Adrenal gland (tissue), 12 donors: ENCODE data around the gene HAVCR1. TPM values are rescaled to one million over a fixed set of nuclear protein-coding genes. Genes with fewer than 3 reads are reported as not detected.

Experiments used
- DNase-seq, 7 donors: peaks; one replicate each; pipeline ENCODE4 v3.0.0-alpha.2; 2019 to 2020
- H3K27ac ChIP-seq, 5 donors: fragments of 200-600 bp; sonication (generic) in 4 of 5; 1 replicate in 3 of 5; 2 replicates in 2 of 5; pipeline versions ENCODE4 v1.5.1 to v1.8.0; 2016 to 2020; ENCODE audit warnings: mild to moderate bottlenecking in 1 of 5
- H3K27me3 ChIP-seq: fragments of 200-600 bp; 2 replicates; pipeline ENCODE4 v1.8.0; 2021
- H3K36me3 ChIP-seq, 2 donors: fragments of 200-600 bp; replicated peaks in 1 of 2; 1 replicate in 1 of 2; 2 replicates in 1 of 2; pipeline versions ENCODE4 v1.5.1 to v1.8.0; 2018 to 2022
- H3K4me1 ChIP-seq, 2 donors: fragments of 200-600 bp; replicated peaks in 1 of 2; 1 replicate in 1 of 2; 2 replicates in 1 of 2; pipeline versions ENCODE4 v1.5.1 to v1.8.0; 2018 to 2021
- H3K4me3 ChIP-seq, 4 donors: fragments of 200-600 bp; sonication (generic) in 3 of 4; one replicate each; pipeline ENCODE4 v1.5.1; 2016 to 2018
- H3K9me3 ChIP-seq, 3 donors: fragments of 200-600 bp; sonication (generic) in 1 of 3; replicated peaks in 1 of 3; 1 replicate in 2 of 3; 2 replicates in 1 of 3; pipeline versions ENCODE4 v1.5.1 to v1.8.0; 2016 to 2021
- CTCF ChIP-seq, 6 experiments: fragments of 450-650 bp in 4 of 6; fragments of 200-600 bp in 2 of 6; sonication (generic) in 1 of 6; IDR thresholded peaks; 1 replicate in 5 of 6; 2 replicates in 1 of 6; pipeline versions ENCODE4 v1.5.1 to v1.8.0; 2016 to 2021; ENCODE audit warnings: antibody characterized with exemption in 6 of 6, mild to moderate bottlenecking in 2 of 6, moderate library complexity in 1 of 6
- POLR2A ChIP-seq, 2 donors: fragments of 450-650 bp; IDR thresholded peaks; one replicate each; pipeline ENCODE4 v1.6.1; 2017; ENCODE audit warnings: antibody characterized with exemption in 2 of 2, mild to moderate bottlenecking in 2 of 2, moderate library complexity in 1 of 2
- WGBS, 4 donors: extraction: QIAGEN DNeasy Blood & Tissue Kit in 2 of 4; methylation state at CpG; one replicate each; pipeline versions ENCODE4 v1.1.5 to v1.1.7; 2013 to 2017; 5-methylcytosine and 5-hydroxymethylcytosine counted together
- intact Hi-C, 2 donors: fragments of 100-400 bp; cut with DNase I; formaldehyde crosslinking; loops; one replicate each; pipeline versions ENCODE4 v1.14.1 to v1.15.0; 2022 to 2023
- polyA plus RNA-seq, 3 donors: library from polyadenylated mRNA; stranded (reverse); fragments of 200-250 nt in 2 of 3; fragments of 350-450 nt in 1 of 3; fragmentation: Illumina TruSeq in 1 of 3; extraction: RNeasy Lipid Tissue Mini Kit (QIAGEN cat#74804) in 1 of 3; gene quantifications; one replicate each; pipeline ENCODE4 v1.2.3, GENCODE V29; 2013 to 2014
- total RNA-seq, 9 donors: library from RNA; depleted of rRNA in 4 of 9; stranded (reverse); fragments of >200 nt in 4 of 9; fragments of 120-200 nt in 1 of 9; fragmentation: NEBNext Ultra II Directional in 1 of 9; extraction: Animal tissue kit (Norgen Biotek cat#: 25700) in 1 of 9; gene quantifications; one replicate each; pipeline versions ENCODE4 v1.1.0 to v1.2.4, GENCODE V29; 2013 to 2023
- donor health status: healthy with polysubstance abuse.
- donor health status: Bipolar disorder and iron deficiency.
- donor health status: DM: yes; HTN: yes; CAD: no.
- donor health status: DM: no; HTN: no; CAD: no.
- donor health status: DM: no; HTN: no; CAD: no.
- donor health status: DM: yes; HTN: yes; CAD: no.

HAVCR1 gene
- total and polyA plus RNA-seq, 12 donors = 0.07 to 0.33 TPM; not detected in 10

GRCh38 chr5:157068785-157069184, 9.9 kb upstream of the HAVCR1 start:
- no peak for DNase-seq
- 92 to 94% (median 93%) methylated on average over 5 of the region's 5 CpGs for WGBS, 4 donors
- no peaks in the 10 kb centered on the region for H3K36me3 ChIP-seq
- TF ChIP-seq POLR2A (IDR thresholded peaks at IDR 0.05) (no peak), CTCF (IDR thresholded peaks at IDR 0.05) (no peak)
- no peak overlapping the region for H3K27ac ChIP-seq
- H3K4me1 ChIP-seq = no peaks in the 10 kb centered on the region
- no peak overlapping the region for H3K4me3 ChIP-seq
- intact Hi-C loops = no loop called here
- H3K27me3 ChIP-seq = no peaks in the 10 kb centered on the region
- H3K9me3 ChIP-seq = no peaks in the 10 kb centered on the region

DNA sequence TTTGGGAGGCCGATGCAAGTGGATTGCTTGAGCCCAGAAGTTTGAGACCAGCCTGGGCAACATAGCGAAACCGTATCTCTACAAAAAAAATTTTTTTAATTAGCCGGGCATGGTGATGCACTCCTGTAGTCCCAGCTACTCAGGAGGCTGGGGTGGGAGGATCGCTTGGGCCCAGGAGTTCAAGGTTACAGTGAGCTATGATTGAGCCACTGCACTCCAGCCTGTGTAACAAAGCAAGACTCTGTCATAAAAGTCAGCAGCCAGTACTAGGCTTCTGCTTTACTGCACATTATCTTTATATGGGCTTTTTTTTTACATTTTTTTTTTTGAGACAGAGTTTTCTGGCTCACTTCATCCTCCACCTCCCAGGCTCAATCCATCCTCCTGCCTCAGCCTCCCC, 9.4 kb upstream of the HAVCR1 start:
- intact Hi-C loops = no loop called here
- Histone ChIP-seq H3K36me3 (no peaks in the 10 kb centered on the region), H3K27ac (no peak overlapping the region), H3K4me3 (no peak overlapping the region), H3K4me1 (no peaks in the 10 kb centered on the region), H3K27me3 (no peaks in the 10 kb centered on the region), H3K9me3 (no peaks in the 10 kb centered on the region)
- DNase-seq = no peak
- WGBS, 4 donors = 87 to 95% (median 91%) methylated on average over 5 of the region's 5 CpGs
- TF ChIP-seq CTCF (IDR thresholded peaks at IDR 0.05) (no peak), POLR2A (IDR thresholded peaks at IDR 0.05) (no peak)

GRCh38 chr5:157067005-157067404, 8.1 kb upstream of the HAVCR1 start:
- Histone ChIP-seq H3K4me1 (no peaks in the 10 kb centered on the region), H3K27ac (no peak overlapping the region), H3K9me3 (no peaks in the 10 kb centered on the region), H3K4me3 (no peak overlapping the region), H3K36me3 (no peaks in the 10 kb centered on the region), H3K27me3 (no peaks in the 10 kb centered on the region)
- DNase-seq = no peak
- 47 to 78% (median 60%) methylated on average over 2 of the region's 2 CpGs for WGBS, 4 donors
- TF ChIP-seq CTCF (IDR thresholded peaks at IDR 0.05) (no peak), POLR2A (IDR thresholded peaks at IDR 0.05) (no peak)
- intact Hi-C loops = no loop called here

DNA sequence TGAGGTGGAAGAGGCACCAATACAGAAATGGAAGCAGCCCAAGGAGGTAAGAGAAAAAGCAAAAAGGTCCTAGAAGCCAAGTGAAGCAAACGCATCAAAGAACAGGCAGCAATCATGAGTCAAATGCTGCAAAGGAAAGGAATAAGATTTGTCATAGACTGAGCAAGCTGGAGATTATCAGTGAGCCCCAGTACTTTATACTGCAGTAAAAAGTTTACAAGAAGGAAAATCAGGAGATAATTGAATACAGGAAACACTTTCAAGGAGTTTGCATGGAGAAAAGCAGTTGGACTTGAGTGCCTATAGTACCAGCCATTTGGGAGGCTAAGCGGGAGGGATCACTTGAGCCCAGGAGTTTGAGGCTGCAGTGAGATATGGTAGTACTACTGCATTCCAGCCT, 7.2 kb upstream of the HAVCR1 start:
- 81 to 93% (median 83%) methylated on average over 2 of the region's 2 CpGs for WGBS, 4 donors
- intact Hi-C loops = no loop called here
- H3K36me3 ChIP-seq = no peaks in the 10 kb centered on the region
- H3K9me3 ChIP-seq = no peaks in the 10 kb centered on the region
- H3K27ac ChIP-seq = no peak overlapping the region
- H3K27me3 ChIP-seq = no peaks in the 10 kb centered on the region
- no peak for DNase-seq
- no peaks in the 10 kb centered on the region for H3K4me1 ChIP-seq
- TF ChIP-seq POLR2A (IDR thresholded peaks at IDR 0.05) = no peak
- no peak for TF ChIP-seq CTCF (IDR thresholded peaks at IDR 0.05)
- H3K4me3 ChIP-seq = no peak overlapping the region
